HG03139 (cell line): Measurements from ENCODE around the gene HLA-DRA.

Experiments used
- ATAC-seq: cut with Tn5 transposase; IDR thresholded peaks from one replicate; pipeline ENCODE4 v1.9.1; 2021; ENCODE audit not compliant: unreplicated experiment

The HLA-DRA gene

GRCh38 chr6:32473376-32474348 is 34.0 kb downstream of the HLA-DRA start:
- ATAC-seq, result peak; percentile 93

- no peak for ATAC-seq
Measured at GRCh38 chr6:32475392-32476206, 35.9 kb downstream of the HLA-DRA start.

- ATAC-seq, result no peak
Measured at GRCh38 chr6:32483968-32484613, 44.4 kb downstream of the HLA-DRA start.

- ATAC-seq, result no peak
Measured at GRCh38 chr6:32484614-32484998, 44.9 kb downstream of the HLA-DRA start.

GRCh38 chr6:32488083-32488482 is 48.4 kb downstream of the HLA-DRA start:
- ATAC-seq, result no peak

GRCh38 chr6:32491700-32492099 is 52.0 kb downstream of the HLA-DRA start:
- ATAC-seq, result no peak

- no peak for ATAC-seq
Measured at GRCh38 chr6:32492351-32492750, 52.7 kb downstream of the HLA-DRA start.
